GM23338 (cell line): ENCODE data around the gene CNOT6L.

Source experiments
- CREB1 ChIP-seq: fragments of 250-450 bp; sonication (Bioruptor Pico); IDR thresholded peaks from 2 replicates; pipeline ENCODE4 v1.5.0; 2020; ENCODE audit warnings: low read depth, mild to moderate bottlenecking, moderate library complexity
- EZH2 ChIP-seq: fragments of 200-600 bp; sonication (generic); IDR thresholded peaks from one replicate; pipeline ENCODE4 v1.8.0; 2017; ENCODE audit warnings: antibody characterized with exemption, mild to moderate bottlenecking, low read depth; ENCODE audit not compliant: unreplicated experiment
- EZH2phosphoT487 ChIP-seq: fragments of 200-600 bp; sonication (generic); IDR thresholded peaks from one replicate; pipeline ENCODE4 v1.8.1; 2018; ENCODE audit warnings: antibody characterized with exemption; ENCODE audit not compliant: unreplicated experiment
- JUNB ChIP-seq: IDR thresholded peaks from one replicate; pipeline ENCODE4 v1.6.1; 2016; ENCODE audit warnings: antibody characterized with exemption; ENCODE audit not compliant: unreplicated experiment
- POLR2AphosphoS5 ChIP-seq: IDR thresholded peaks from 2 replicates; pipeline ENCODE4 v1.6.1; 2016; ENCODE audit warnings: antibody characterized with exemption, low read depth
- REST ChIP-seq: IDR thresholded peaks from one replicate; pipeline ENCODE4 v1.6.1; 2018; ENCODE audit warnings: antibody characterized with exemption; ENCODE audit not compliant: unreplicated experiment
- ZNF462 ChIP-seq: fragments of 250-450 bp; sonication (Bioruptor Pico); IDR thresholded peaks from 2 replicates; pipeline ENCODE4 v1.5.0; 2020; ENCODE audit warnings: mild to moderate bottlenecking, moderate library complexity
- TF ChIP-seq, protein P1 (sequence below), 2 experiments: fragments of 200-600 bp in 1 of 2; sonication (generic) in 1 of 2; conservative IDR thresholded peaks; 2 replicates each; pipeline versions ENCODE4 v1.5.1 to v1.6.1; 2016 to 2017; ENCODE audit warnings: antibody characterized with exemption in 2 of 2, low read depth in 2 of 2, mild to moderate bottlenecking in 2 of 2, moderate library complexity in 1 of 2
- TF ChIP-seq, protein P2 (sequence below): IDR thresholded peaks from 2 replicates; pipeline ENCODE4 v1.6.1; 2016; ENCODE audit warnings: antibody characterized with exemption

GRCh38 chr4:77849278-77849965, 30.3 kb upstream of the CNOT6L start:
- TF ChIP-seq, protein P1, sequence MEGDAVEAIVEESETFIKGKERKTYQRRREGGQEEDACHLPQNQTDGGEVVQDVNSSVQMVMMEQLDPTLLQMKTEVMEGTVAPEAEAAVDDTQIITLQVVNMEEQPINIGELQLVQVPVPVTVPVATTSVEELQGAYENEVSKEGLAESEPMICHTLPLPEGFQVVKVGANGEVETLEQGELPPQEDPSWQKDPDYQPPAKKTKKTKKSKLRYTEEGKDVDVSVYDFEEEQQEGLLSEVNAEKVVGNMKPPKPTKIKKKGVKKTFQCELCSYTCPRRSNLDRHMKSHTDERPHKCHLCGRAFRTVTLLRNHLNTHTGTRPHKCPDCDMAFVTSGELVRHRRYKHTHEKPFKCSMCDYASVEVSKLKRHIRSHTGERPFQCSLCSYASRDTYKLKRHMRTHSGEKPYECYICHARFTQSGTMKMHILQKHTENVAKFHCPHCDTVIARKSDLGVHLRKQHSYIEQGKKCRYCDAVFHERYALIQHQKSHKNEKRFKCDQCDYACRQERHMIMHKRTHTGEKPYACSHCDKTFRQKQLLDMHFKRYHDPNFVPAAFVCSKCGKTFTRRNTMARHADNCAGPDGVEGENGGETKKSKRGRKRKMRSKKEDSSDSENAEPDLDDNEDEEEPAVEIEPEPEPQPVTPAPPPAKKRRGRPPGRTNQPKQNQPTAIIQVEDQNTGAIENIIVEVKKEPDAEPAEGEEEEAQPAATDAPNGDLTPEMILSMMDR (conservative IDR thresholded peaks at IDR 0.05; ENCODE audit: low read depth in 2 of 2): no peak
- no peak for TF ChIP-seq EZH2
- no peak for TF ChIP-seq POLR2AphosphoS5
- no peak for TF ChIP-seq EZH2phosphoT487
- TF ChIP-seq REST: no peak
- TF ChIP-seq CREB1 (CRISPR knock-in tag): no peak
- TF ChIP-seq JUNB: no peak
- TF ChIP-seq, protein P2, sequence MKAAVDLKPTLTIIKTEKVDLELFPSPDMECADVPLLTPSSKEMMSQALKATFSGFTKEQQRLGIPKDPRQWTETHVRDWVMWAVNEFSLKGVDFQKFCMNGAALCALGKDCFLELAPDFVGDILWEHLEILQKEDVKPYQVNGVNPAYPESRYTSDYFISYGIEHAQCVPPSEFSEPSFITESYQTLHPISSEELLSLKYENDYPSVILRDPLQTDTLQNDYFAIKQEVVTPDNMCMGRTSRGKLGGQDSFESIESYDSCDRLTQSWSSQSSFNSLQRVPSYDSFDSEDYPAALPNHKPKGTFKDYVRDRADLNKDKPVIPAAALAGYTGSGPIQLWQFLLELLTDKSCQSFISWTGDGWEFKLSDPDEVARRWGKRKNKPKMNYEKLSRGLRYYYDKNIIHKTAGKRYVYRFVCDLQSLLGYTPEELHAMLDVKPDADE: no peak
- TF ChIP-seq ZNF462 (CRISPR knock-in tag): no peak
